ENCODE results near the gene KIRREL2. TPM values are rescaled to one million over a fixed set of nuclear protein-coding genes. Genes with fewer than 3 reads are reported as not detected.

The KIRREL2 gene
- total and polyA plus RNA-seq, 2 donors (not counting 1 experiment from before 2014, with no cell fraction given), result not detected

DNA sequence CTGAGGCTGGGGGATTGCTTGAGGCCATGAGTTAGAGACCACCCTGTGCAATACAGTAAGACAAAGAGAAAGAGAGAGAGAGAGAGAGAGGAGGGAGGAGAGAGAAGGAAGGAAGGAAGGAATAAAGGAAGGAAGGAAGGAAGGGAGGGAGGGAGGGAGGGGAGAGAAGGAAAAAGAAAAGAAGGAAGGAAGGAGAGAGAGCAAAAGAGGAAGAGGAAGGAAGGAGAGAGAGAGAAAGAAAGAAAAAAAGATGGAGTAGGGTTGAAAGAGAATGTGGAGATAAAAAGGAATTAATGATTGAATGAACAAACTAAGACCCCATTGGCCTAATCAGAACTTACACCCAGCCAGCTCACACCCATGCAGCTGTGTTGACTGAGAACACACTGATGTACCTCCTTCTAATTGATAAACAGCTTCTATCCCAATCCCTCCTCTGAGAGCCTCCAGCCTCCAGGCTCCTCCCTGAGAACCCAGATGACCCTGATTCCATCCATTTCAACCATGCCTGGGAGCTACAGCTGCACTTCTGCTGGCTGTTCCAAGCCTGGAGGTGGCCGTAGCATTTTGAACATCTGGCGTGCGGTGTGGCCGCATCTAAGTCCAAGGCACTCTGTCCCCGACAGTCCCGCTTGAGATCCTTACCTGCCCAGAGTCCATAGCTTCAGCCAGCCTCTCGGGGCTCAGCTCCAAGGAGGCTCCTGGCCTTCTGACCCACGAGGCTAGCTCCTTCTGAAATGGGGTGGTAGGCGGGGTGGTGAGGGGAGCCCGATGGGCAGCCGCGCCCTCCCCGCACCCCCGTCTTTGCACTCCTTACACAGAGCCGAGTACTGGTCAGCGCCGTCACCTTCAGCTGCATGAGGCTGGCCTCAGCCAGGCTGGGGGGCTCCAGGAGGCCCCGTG is 45.1 kb upstream of the KIRREL2 start:
- no peak overlapping the region for H3K27ac ChIP-seq (ENCODE audit: low read length in 2 of 2)
- no peak overlapping the region for H3K4me3 ChIP-seq (ENCODE audit: control extremely low read depth in 1 of 5, extremely low read depth in 1 of 5, insufficient read depth in 1 of 5, low read depth in 2 of 5, low read length in 4 of 5)
- Mint-ChIP-seq H3K4me1 (no peaks in the 10 kb centered on the region), H3K27ac (no peak overlapping the region), H3K27me3 (peaks cover 20% of the 10 kb centered on the region), H3K9me3 (ENCODE audit: insufficient read depth) (no peaks in the 10 kb centered on the region), H3K4me3 (no peak overlapping the region)
- DNase-seq (no peak), ATAC-seq (ENCODE audit: low read depth) (no peak)
- ChIA-PET CTCF (no interaction called here), POLR2A (no interaction called here)
- intact Hi-C loops (cut with micrococcal nuclease), result no loop called here
- H3K36me3 ChIP-seq (replicated peaks in 1 of 2; ENCODE audit: control extremely low read depth in 1 of 2, control insufficient read depth in 1 of 2, extremely low read depth in 1 of 2, insufficient read depth in 2 of 2, low read length in 1 of 2), result no peaks in the 10 kb centered on the region
- H3K79me2 ChIP-seq (ENCODE audit: control insufficient read depth, insufficient read depth, low read length), result no peaks in the 10 kb centered on the region
- no peak overlapping the region for H3K4me2 ChIP-seq (replicated peaks; ENCODE audit: low read depth, low read length, poor library complexity, severe bottlenecking)
- H3K4me1 ChIP-seq (ENCODE audit: control insufficient read depth in 2 of 2, insufficient read depth in 2 of 2, low read length in 2 of 2), result no peaks in the 10 kb centered on the region
- H4K20me1 ChIP-seq (ENCODE audit: control insufficient read depth, insufficient read depth, low read length, poor library complexity, severe bottlenecking), result no peaks in the 10 kb centered on the region
- no peak for TF ChIP-seq EZH2 (IDR thresholded peaks at IDR 0.05; ENCODE audit: borderline replicate concordance, insufficient read depth, low read depth, low read length, poor library complexity, severe bottlenecking)
- TF ChIP-seq, protein P1, sequence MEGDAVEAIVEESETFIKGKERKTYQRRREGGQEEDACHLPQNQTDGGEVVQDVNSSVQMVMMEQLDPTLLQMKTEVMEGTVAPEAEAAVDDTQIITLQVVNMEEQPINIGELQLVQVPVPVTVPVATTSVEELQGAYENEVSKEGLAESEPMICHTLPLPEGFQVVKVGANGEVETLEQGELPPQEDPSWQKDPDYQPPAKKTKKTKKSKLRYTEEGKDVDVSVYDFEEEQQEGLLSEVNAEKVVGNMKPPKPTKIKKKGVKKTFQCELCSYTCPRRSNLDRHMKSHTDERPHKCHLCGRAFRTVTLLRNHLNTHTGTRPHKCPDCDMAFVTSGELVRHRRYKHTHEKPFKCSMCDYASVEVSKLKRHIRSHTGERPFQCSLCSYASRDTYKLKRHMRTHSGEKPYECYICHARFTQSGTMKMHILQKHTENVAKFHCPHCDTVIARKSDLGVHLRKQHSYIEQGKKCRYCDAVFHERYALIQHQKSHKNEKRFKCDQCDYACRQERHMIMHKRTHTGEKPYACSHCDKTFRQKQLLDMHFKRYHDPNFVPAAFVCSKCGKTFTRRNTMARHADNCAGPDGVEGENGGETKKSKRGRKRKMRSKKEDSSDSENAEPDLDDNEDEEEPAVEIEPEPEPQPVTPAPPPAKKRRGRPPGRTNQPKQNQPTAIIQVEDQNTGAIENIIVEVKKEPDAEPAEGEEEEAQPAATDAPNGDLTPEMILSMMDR (IDR thresholded peaks at IDR 0.05), result no peak
- H3K9ac ChIP-seq (ENCODE audit: low read length), result no peak overlapping the region
- H3K27me3 ChIP-seq (replicated peaks in 1 of 4; ENCODE audit: control extremely low read depth in 1 of 4, control insufficient read depth in 3 of 4, insufficient read depth in 4 of 4, low read length in 3 of 4), result peaks cover 0 to 2% (median 0%) of the 10 kb centered on the region in 4 experiments
- H2AFZ ChIP-seq (ENCODE audit: insufficient read depth, low read depth, low read length, poor library complexity, severe bottlenecking), result no peak overlapping the region
- H3K9me3 ChIP-seq (ENCODE audit: control extremely low read depth in 1 of 3, control insufficient read depth in 2 of 3, insufficient read depth in 1 of 3, low read length in 2 of 3), result peaks cover 0 to 2% (median 0%) of the 10 kb centered on the region in 3 donors
- 85% methylated on average over 16 of the region's 18 CpGs for WGBS (ENCODE audit: insufficient coverage)

All from B cell (primary cell).